ENCODE measurements around the gene PHLDA1. TPM values are rescaled to one million over a fixed set of nuclear protein-coding genes. Genes with fewer than 3 reads are reported as not detected.

Gene PHLDA1
- 10 to 100 TPM; 37.3 to 40.8 (median 38.6) TPM for polyA plus RNA-seq (ENCODE audit: insufficient read length in 4 of 4)

GRCh38 chr12:76031414-76032042 lies at the start of gene PHLDA1:
Gene PHLDA1 (minus strand): TSS chr12:76031776.
- peak; percentile 88 to 95 (median 92) for DNase-seq (ENCODE audit: low read depth in 4 of 4, low spot score in 3 of 4)

- no peak for DNase-seq (ENCODE audit: low read depth in 4 of 4, low spot score in 3 of 4)
These were observed 49.3 kb upstream of the PHLDA1 start for GRCh38 chr12:76080729-76081415.

- no peak for DNase-seq (ENCODE audit: low read depth in 4 of 4, low spot score in 3 of 4)
These were observed 48.6 kb upstream of the PHLDA1 start for GRCh38 chr12:76080017-76080728.

- no peak for DNase-seq (ENCODE audit: low read depth in 4 of 4, low spot score in 3 of 4)
These were observed 47.2 kb upstream of the PHLDA1 start for GRCh38 chr12:76078748-76079147.

GRCh38 chr12:76075448-76075847 lies 43.9 kb upstream of the PHLDA1 start:
- no peak for DNase-seq (ENCODE audit: low read depth in 4 of 4, low spot score in 3 of 4)

- no peak for DNase-seq (ENCODE audit: low read depth in 4 of 4, low spot score in 3 of 4)
These were observed 43.2 kb upstream of the PHLDA1 start for GRCh38 chr12:76074701-76075336.

GRCh38 chr12:76073561-76073960 lies 42.0 kb upstream of the PHLDA1 start:
- DNase-seq (ENCODE audit: low read depth in 4 of 4, low spot score in 3 of 4) = no peak

- DNase-seq (ENCODE audit: low read depth in 4 of 4, low spot score in 3 of 4) = no peak
These were observed 41.0 kb upstream of the PHLDA1 start for GRCh38 chr12:76072568-76072967.

GRCh38 chr12:76069339-76069738 lies 37.8 kb upstream of the PHLDA1 start:
- no peak for DNase-seq (ENCODE audit: low read depth in 4 of 4, low spot score in 3 of 4)

GRCh38 chr12:76065917-76066316 lies 34.3 kb upstream of the PHLDA1 start:
- no peak for DNase-seq (ENCODE audit: low read depth in 4 of 4, low spot score in 3 of 4)

- no peak for DNase-seq (ENCODE audit: low read depth in 4 of 4, low spot score in 3 of 4)
These were observed 33.3 kb upstream of the PHLDA1 start for GRCh38 chr12:76064904-76065303.

GRCh38 chr12:76060111-76060510 lies 28.5 kb upstream of the PHLDA1 start:
- DNase-seq (ENCODE audit: low read depth in 4 of 4, low spot score in 3 of 4) = no peak

- no peak for DNase-seq (ENCODE audit: low read depth in 4 of 4, low spot score in 3 of 4)
These were observed 25.8 kb upstream of the PHLDA1 start for GRCh38 chr12:76057326-76057725.

- DNase-seq (ENCODE audit: low read depth in 4 of 4, low spot score in 3 of 4) = no peak
These were observed 23.8 kb upstream of the PHLDA1 start for GRCh38 chr12:76055393-76055792.

GRCh38 chr12:76049575-76050251 lies 18.1 kb upstream of the PHLDA1 start:
- no peak for DNase-seq (ENCODE audit: low read depth in 4 of 4, low spot score in 3 of 4)

- no peak for DNase-seq (ENCODE audit: low read depth in 4 of 4, low spot score in 3 of 4)
These were observed 16.2 kb upstream of the PHLDA1 start for GRCh38 chr12:76047742-76048141.

GRCh38 chr12:76047060-76047459 lies 15.5 kb upstream of the PHLDA1 start:
- DNase-seq (ENCODE audit: low read depth in 4 of 4, low spot score in 3 of 4) = no peak

GRCh38 chr12:76043377-76043776 lies 11.8 kb upstream of the PHLDA1 start:
- no peak for DNase-seq (ENCODE audit: low read depth in 4 of 4, low spot score in 3 of 4)

GRCh38 chr12:76042147-76042546 lies 10.6 kb upstream of the PHLDA1 start:
- no peak for DNase-seq (ENCODE audit: low read depth in 4 of 4, low spot score in 3 of 4)

- no peak for DNase-seq (ENCODE audit: low read depth in 4 of 4, low spot score in 3 of 4)
These were observed 9.8 kb upstream of the PHLDA1 start for GRCh38 chr12:76041406-76041805.

GRCh38 chr12:76040461-76040860 lies 8.9 kb upstream of the PHLDA1 start:
- no peak for DNase-seq (ENCODE audit: low read depth in 4 of 4, low spot score in 3 of 4)
